ENCODE data around the gene ANTKMT.
A peak's percentile ranks its signal among the peaks of the same experiment; 100 is the strongest.

The ANTKMT gene

DNA sequence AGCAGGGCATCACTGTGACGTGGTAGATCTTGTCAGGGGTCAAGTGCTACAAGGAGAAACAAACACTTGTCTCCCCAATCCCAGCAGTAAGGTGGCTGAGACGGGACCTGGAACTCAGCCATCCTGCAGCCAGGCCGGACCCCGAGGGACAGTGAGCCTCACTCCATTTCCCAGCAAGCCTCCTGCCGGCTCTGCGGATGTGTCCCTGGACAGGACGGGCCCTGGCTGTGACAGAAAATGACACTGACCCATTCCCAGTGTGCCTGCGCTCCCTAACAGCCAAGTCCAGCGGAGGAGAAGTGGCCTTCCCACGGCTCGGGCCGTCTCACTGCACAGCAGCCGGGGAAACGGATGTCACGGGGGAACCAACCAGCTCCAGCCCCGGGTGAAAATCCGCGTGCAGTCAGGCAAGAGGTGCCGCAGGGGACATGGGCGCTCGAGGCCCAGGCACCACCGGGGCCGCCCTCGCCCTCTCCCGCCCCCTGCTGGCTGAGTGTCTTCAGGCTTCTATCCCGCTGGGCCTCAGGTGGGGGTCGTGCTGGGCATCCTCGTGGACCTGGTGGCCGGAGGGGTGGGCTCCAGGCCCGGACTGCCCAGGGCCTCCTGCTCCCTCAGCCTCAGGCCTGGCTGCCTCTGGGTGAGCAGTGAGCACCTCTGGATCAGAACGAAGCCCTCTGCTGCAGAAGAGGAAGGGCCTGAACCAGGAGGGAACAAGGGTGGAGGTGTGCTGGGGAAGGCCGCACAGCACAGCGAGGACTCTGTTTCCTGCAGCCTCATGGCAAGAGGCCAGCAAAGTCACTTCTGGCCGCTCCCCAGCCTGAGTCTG, 12.6 kb downstream of the ANTKMT start:
- TF ChIP-seq, protein P1, sequence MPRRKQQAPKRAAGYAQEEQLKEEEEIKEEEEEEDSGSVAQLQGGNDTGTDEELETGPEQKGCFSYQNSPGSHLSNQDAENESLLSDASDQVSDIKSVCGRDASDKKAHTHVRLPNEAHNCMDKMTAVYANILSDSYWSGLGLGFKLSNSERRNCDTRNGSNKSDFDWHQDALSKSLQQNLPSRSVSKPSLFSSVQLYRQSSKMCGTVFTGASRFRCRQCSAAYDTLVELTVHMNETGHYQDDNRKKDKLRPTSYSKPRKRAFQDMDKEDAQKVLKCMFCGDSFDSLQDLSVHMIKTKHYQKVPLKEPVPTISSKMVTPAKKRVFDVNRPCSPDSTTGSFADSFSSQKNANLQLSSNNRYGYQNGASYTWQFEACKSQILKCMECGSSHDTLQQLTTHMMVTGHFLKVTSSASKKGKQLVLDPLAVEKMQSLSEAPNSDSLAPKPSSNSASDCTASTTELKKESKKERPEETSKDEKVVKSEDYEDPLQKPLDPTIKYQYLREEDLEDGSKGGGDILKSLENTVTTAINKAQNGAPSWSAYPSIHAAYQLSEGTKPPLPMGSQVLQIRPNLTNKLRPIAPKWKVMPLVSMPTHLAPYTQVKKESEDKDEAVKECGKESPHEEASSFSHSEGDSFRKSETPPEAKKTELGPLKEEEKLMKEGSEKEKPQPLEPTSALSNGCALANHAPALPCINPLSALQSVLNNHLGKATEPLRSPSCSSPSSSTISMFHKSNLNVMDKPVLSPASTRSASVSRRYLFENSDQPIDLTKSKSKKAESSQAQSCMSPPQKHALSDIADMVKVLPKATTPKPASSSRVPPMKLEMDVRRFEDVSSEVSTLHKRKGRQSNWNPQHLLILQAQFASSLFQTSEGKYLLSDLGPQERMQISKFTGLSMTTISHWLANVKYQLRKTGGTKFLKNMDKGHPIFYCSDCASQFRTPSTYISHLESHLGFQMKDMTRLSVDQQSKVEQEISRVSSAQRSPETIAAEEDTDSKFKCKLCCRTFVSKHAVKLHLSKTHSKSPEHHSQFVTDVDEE (CRISPR knock-in tag; IDR thresholded peaks at IDR 0.05), result no peak
- no peak for TF ChIP-seq ISL1 (CRISPR knock-in tag; IDR thresholded peaks at IDR 0.05)
- no peak for TF ChIP-seq ZFP3 (CRISPR knock-in tag; IDR thresholded peaks at IDR 0.05)
- no peak for TF ChIP-seq ARNTL (CRISPR knock-in tag; IDR thresholded peaks at IDR 0.05; ENCODE audit: borderline replicate concordance, low read depth)
- TF ChIP-seq CSDC2 (CRISPR knock-in tag; IDR thresholded peaks at IDR 0.05), result no peak
- no peak for TF ChIP-seq TOX (CRISPR knock-in tag; IDR thresholded peaks at IDR 0.05; ENCODE audit: borderline replicate concordance)
- TF ChIP-seq POU6F1 (CRISPR knock-in tag; IDR thresholded peaks at IDR 0.05; ENCODE audit: borderline replicate concordance, low read depth), result no peak
- TF ChIP-seq ESRRG (CRISPR knock-in tag; IDR thresholded peaks at IDR 0.05), result no peak
- TF ChIP-seq SNAI2 (CRISPR knock-in tag; IDR thresholded peaks at IDR 0.05), result no peak
- TF ChIP-seq, protein P2, sequence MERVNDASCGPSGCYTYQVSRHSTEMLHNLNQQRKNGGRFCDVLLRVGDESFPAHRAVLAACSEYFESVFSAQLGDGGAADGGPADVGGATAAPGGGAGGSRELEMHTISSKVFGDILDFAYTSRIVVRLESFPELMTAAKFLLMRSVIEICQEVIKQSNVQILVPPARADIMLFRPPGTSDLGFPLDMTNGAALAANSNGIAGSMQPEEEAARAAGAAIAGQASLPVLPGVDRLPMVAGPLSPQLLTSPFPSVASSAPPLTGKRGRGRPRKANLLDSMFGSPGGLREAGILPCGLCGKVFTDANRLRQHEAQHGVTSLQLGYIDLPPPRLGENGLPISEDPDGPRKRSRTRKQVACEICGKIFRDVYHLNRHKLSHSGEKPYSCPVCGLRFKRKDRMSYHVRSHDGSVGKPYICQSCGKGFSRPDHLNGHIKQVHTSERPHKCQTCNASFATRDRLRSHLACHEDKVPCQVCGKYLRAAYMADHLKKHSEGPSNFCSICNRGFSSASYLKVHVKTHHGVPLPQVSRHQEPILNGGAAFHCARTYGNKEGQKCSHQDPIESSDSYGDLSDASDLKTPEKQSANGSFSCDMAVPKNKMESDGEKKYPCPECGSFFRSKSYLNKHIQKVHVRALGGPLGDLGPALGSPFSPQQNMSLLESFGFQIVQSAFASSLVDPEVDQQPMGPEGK (CRISPR knock-in tag; IDR thresholded peaks at IDR 0.05; ENCODE audit: borderline replicate concordance), result no peak
- peak; percentile 42 for ATAC-seq

DNA sequence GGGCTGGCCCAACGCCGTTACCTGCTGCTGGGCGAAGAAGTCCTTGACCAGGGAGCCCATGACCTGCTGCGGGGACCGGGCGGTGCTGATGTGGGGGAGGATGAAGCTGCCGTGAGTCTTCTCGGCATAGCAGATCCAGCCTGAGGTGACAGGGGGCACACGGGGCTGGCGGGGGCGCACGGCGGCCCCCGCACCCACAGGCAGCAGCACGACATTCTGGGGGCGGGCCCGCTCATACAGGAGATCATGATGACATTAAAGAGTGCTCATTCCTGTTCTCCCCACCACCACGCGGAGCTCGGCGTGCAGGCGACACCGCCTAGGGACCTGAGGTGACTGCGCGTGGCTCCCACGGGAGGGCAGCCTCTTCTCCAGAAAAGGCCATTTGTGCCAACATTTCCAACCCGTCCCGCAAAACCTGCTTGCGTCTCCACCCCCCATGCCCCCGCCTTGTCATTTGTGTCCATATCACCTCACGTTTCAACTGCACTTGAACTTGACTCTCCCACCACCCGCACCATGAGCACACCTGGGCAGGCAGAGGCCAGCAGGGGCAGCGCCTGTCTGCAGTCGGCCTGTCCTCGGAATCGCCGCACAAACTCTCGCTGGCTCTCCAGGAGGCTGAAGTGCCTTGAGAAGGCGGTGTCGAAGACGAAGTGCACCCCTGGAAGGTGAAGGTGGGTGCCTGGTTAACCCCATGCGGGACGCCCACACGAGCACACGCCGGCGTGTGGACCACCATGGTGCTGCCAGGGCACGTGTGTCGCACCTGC, 13.4 kb downstream of the ANTKMT start:
- ATAC-seq, result no peak

More for the DNA sequence above, 13.4 kb downstream of the ANTKMT start:
- no peak for TF ChIP-seq PPARA (CRISPR knock-in tag; IDR thresholded peaks at IDR 0.05; ENCODE audit: borderline replicate concordance)
- TF ChIP-seq GLIS3 (CRISPR knock-in tag; IDR thresholded peaks at IDR 0.05), result no peak
- TF ChIP-seq ZNF70 (CRISPR knock-in tag; IDR thresholded peaks at IDR 0.05), result no peak
- TF ChIP-seq BACH2 (CRISPR knock-in tag; IDR thresholded peaks at IDR 0.05; ENCODE audit: borderline replicate concordance), result no peak
- no peak for TF ChIP-seq POU6F1 (CRISPR knock-in tag; IDR thresholded peaks at IDR 0.05; ENCODE audit: borderline replicate concordance, low read depth)
- TF ChIP-seq SNAI2 (CRISPR knock-in tag; IDR thresholded peaks at IDR 0.05), result no peak
- TF ChIP-seq TOX (CRISPR knock-in tag; IDR thresholded peaks at IDR 0.05; ENCODE audit: borderline replicate concordance), result no peak
- TF ChIP-seq CSDC2 (CRISPR knock-in tag; IDR thresholded peaks at IDR 0.05), result no peak
- no peak for TF ChIP-seq ZFP30 (CRISPR knock-in tag; IDR thresholded peaks at IDR 0.05)
- TF ChIP-seq TCF4 (CRISPR knock-in tag; IDR thresholded peaks at IDR 0.05; ENCODE audit: borderline replicate concordance), result no peak
- TF ChIP-seq ISL1 (CRISPR knock-in tag; IDR thresholded peaks at IDR 0.05), result no peak
- TF ChIP-seq, protein P2 (CRISPR knock-in tag; IDR thresholded peaks at IDR 0.05; ENCODE audit: borderline replicate concordance), result no peak
